NT2/D1 (cell line): ENCODE results near the gene PDZRN3.

Experiments used
- DNase-seq: peaks from one replicate; pipeline ENCODE4 v3.0.0-alpha.2; 2011; ENCODE audit warnings: low read depth, low spot score
- H3K27me3 ChIP-seq: 2 replicates; pipeline ENCODE4 v1.6.0; 2011; ENCODE audit warnings: mild to moderate bottlenecking; ENCODE audit not compliant: insufficient read length, insufficient read depth
- H3K36me3 ChIP-seq: 2 replicates; pipeline ENCODE4 v1.6.1; 2011; ENCODE audit warnings: mild to moderate bottlenecking, low read length, mixed read lengths; ENCODE audit not compliant: insufficient read depth, insufficient read length
- H3K4me1 ChIP-seq: 2 replicates; pipeline ENCODE4 v1.5.1; 2011; ENCODE audit not compliant: insufficient read depth, insufficient read length
- H3K4me3 ChIP-seq: 2 replicates; pipeline ENCODE4 v1.5.1; 2011; ENCODE audit warnings: low read depth; ENCODE audit not compliant: insufficient read length
- H3K9ac ChIP-seq: 2 replicates; pipeline ENCODE4 v1.6.0; 2011; ENCODE audit warnings: low read depth; ENCODE audit not compliant: insufficient read length
- H3K9me3 ChIP-seq: 2 replicates; pipeline ENCODE4 v1.5.1; 2011; ENCODE audit warnings: mild to moderate bottlenecking, low read length; ENCODE audit not compliant: insufficient read depth
- SUZ12 ChIP-seq: IDR thresholded peaks from 2 replicates; pipeline ENCODE4 v1.6.1; 2011; ENCODE audit not compliant: insufficient read length, insufficient read depth; ENCODE audit errors: extremely low read depth
- YY1 ChIP-seq: IDR thresholded peaks from 2 replicates; pipeline ENCODE4 v1.6.1; 2011; ENCODE audit not compliant: insufficient read length, insufficient read depth
- ZNF274 ChIP-seq: IDR thresholded peaks from 2 replicates; pipeline ENCODE4 v1.6.1; 2011; ENCODE audit warnings: mild to moderate bottlenecking, low read depth, low read length

PDZRN3 gene

DNA sequence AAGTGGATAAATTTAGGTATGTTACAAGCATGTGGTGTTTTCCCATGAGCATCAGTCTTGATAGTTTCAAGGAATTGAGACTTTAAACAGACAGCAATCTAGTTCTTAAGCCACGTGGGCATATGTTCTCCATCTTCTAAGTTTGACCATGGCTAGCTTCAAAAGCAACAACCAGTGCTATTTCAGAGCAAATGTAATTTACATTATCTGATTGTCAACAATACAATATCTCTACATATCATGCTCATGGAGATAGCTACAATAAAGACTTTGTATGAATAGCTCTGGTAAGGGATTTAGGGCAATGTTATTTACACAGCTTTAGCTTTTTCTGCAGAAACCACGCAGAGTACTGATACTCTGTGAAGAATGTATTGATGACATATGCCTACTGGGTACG is 38.8 kb upstream of the PDZRN3 start:
- DNase-seq, result no peak
- no peak for TF ChIP-seq YY1
- no peak for TF ChIP-seq SUZ12
- TF ChIP-seq ZNF274, result no peak
- Histone ChIP-seq H3K36me3 (no peaks in the 10 kb centered on the region), H3K27me3 (no peaks in the 10 kb centered on the region), H3K4me3 (no peak overlapping the region), H3K4me1 (no peaks in the 10 kb centered on the region), H3K9me3 (no peaks in the 10 kb centered on the region), H3K9ac (no peak overlapping the region)

DNA sequence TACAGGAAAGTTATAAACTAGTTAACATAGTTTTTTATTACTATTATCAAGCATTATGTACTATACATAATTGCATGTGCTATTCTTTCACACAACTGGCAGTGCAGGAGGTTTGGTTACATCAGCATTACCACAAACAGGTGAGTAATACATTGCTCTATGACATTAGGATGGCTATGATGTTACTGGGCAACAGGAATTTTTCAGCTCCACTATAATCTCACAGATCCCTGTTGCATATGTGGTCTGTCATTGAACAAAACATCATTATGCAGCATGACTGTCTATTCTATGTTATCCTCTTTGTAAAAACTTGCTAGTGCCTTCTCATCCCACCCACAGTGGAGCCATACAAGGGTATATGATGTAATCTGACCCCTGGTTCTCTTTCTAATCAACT is 36.5 kb upstream of the PDZRN3 start:
- TF ChIP-seq YY1 (no peak), SUZ12 (no peak), ZNF274 (no peak)
- no peak for DNase-seq
- no peaks in the 10 kb centered on the region for H3K27me3 ChIP-seq
- no peaks in the 10 kb centered on the region for H3K36me3 ChIP-seq
- no peaks in the 10 kb centered on the region for H3K9me3 ChIP-seq
- no peaks in the 10 kb centered on the region for H3K4me1 ChIP-seq
- no peak overlapping the region for H3K9ac ChIP-seq
- H3K4me3 ChIP-seq, result no peak overlapping the region

DNA sequence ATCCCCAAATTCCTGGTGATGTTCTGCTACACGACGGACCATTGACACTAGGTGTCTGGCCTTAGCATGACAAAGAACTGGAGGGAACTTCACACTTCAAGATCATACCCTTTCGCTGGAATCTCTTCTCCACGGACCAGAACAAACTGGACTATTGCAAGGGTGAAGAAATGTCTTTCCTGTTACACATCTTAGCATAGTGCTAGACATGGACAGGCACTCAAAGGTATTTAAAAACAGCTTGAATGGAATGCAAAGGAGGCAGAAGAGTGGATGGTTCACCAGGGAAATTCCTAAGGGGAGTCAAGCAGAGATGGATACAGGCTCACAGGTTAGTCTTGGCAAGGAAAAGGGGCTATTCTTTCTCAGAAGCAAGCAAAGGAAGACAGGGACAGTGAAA is 33.5 kb upstream of the PDZRN3 start:
- no peaks in the 10 kb centered on the region for H3K27me3 ChIP-seq
- no peaks in the 10 kb centered on the region for H3K4me1 ChIP-seq
- H3K9me3 ChIP-seq, result no peaks in the 10 kb centered on the region
- no peaks in the 10 kb centered on the region for H3K36me3 ChIP-seq
- DNase-seq, result no peak
- H3K4me3 ChIP-seq, result no peak overlapping the region
- H3K9ac ChIP-seq, result no peak overlapping the region
- TF ChIP-seq SUZ12, result no peak
- no peak for TF ChIP-seq ZNF274
- no peak for TF ChIP-seq YY1

DNA sequence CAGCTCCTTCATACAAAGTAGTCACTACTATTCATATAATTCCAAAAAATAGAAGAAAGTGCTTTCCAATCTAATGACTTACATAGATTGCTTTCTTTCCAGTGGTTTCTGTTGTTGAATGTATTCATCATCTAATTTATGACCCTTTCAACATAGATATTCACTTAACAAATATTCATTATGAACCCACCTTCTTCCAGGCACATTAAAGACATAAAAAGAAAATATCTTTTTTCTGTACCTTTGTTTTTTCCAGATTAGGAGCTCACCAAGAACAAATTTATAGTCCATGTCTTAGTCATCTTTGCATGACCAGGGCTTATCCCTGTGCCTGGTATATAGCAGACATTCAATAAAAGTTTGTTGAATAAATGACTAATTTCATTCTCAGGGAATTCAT is 32.4 kb upstream of the PDZRN3 start:
- H3K9ac ChIP-seq, result no peak overlapping the region
- no peak for TF ChIP-seq SUZ12
- TF ChIP-seq YY1, result no peak
- no peak for TF ChIP-seq ZNF274
- H3K9me3 ChIP-seq, result no peaks in the 10 kb centered on the region
- no peak overlapping the region for H3K4me3 ChIP-seq
- no peak for DNase-seq
- H3K27me3 ChIP-seq, result no peaks in the 10 kb centered on the region
- no peaks in the 10 kb centered on the region for H3K36me3 ChIP-seq
- no peaks in the 10 kb centered on the region for H3K4me1 ChIP-seq

DNA sequence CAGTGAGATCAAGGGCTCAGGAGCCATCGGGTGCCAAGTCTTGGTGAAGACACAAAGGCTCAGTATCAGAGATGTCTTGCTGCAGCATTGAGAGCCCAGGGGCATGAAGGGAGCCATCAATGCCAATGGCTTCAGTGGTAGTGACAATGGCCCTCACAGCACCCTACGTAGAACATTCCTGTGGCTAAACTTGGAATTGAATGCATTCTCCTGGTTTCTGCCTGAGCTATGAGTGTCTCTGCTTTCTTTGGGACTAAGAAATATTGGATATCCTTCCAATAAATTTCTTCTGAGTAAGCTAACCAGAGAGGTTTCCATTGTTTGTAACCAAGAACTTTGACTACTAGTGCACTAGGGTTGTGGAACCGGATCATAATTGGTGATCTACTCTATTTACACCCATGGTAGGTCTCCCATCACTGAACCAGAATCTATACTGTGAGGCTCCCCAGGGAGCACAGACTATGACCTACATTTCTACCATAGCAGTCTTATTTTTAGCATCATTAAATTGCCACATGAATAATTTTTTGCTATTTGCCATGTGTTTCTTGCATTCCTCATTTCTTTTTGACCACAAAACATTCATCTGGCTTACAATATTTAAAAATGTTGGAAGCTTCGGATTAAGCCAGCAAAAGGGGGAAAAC is 31.6 kb upstream of the PDZRN3 start:
- TF ChIP-seq SUZ12 (no peak), YY1 (no peak), ZNF274 (no peak)

DNA sequence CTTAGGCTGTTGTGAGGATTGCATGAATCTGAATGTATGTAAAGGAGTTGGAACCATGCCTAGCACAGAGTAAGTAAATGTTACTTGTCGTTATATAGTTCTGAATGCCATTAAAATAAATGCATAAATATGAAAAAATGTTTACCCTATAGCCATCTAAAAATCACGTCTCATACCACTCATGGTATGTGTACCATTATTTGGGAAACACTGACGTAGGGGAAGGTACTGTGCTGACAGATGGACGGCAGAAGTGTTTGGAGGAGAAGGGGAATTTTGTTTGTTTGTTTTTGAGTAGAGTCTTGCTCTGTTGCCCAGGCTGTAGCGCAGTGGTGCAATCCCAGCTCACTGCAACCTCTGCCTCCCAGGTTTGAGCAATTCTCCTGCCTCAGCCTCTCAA is 30.5 kb upstream of the PDZRN3 start:
- Histone ChIP-seq H3K9me3 (no peaks in the 10 kb centered on the region), H3K4me1 (no peaks in the 10 kb centered on the region), H3K4me3 (no peak overlapping the region), H3K27me3 (no peaks in the 10 kb centered on the region), H3K36me3 (no peaks in the 10 kb centered on the region), H3K9ac (no peak overlapping the region)
- TF ChIP-seq SUZ12 (no peak), YY1 (no peak), ZNF274 (no peak)
- DNase-seq, result no peak

More for the DNA sequence above, 31.6 kb upstream of the PDZRN3 start:
- Histone ChIP-seq H3K9ac (no peak overlapping the region), H3K4me3 (no peak overlapping the region), H3K4me1 (no peaks in the 10 kb centered on the region), H3K27me3 (no peaks in the 10 kb centered on the region), H3K36me3 (no peaks in the 10 kb centered on the region), H3K9me3 (no peaks in the 10 kb centered on the region)
- no peak for DNase-seq

GRCh38 chr3:73653877-73654276 is 29.1 kb upstream of the PDZRN3 start:
- no peak overlapping the region for H3K9ac ChIP-seq
- no peak for TF ChIP-seq YY1
- no peak for TF ChIP-seq SUZ12
- TF ChIP-seq ZNF274, result no peak
- H3K36me3 ChIP-seq, result no peaks in the 10 kb centered on the region
- H3K27me3 ChIP-seq, result no peaks in the 10 kb centered on the region
- no peaks in the 10 kb centered on the region for H3K9me3 ChIP-seq
- DNase-seq, result no peak
- H3K4me1 ChIP-seq, result no peaks in the 10 kb centered on the region
- no peak overlapping the region for H3K4me3 ChIP-seq
